Measurements from ENCODE around the gene ITGA2.

ITGA2 gene

GRCh38 chr5:53059281-53059680 lies 70.1 kb downstream of the ITGA2 start:
- no peak for DNase-seq (ENCODE audit: low spot score)

GRCh38 chr5:53063176-53063575 lies 74.0 kb downstream of the ITGA2 start:
- DNase-seq (ENCODE audit: low spot score), result no peak

- no peak for DNase-seq (ENCODE audit: low spot score)
Measured at GRCh38 chr5:53063791-53064190, 74.6 kb downstream of the ITGA2 start.

- DNase-seq (ENCODE audit: low spot score), result no peak
Measured at GRCh38 chr5:53066088-53066487, 76.9 kb downstream of the ITGA2 start.

GRCh38 chr5:53067641-53068040 lies 78.5 kb downstream of the ITGA2 start:
- no peak for DNase-seq (ENCODE audit: low spot score)

- DNase-seq (ENCODE audit: low spot score), result no peak
Measured at GRCh38 chr5:53068291-53068836, 79.2 kb downstream of the ITGA2 start.

GRCh38 chr5:53069626-53070025 lies 80.5 kb downstream of the ITGA2 start:
- DNase-seq (ENCODE audit: low spot score), result no peak

- DNase-seq (ENCODE audit: low spot score), result no peak
Measured at GRCh38 chr5:53071298-53071697, 82.1 kb downstream of the ITGA2 start.

- no peak for DNase-seq (ENCODE audit: low spot score)
Measured at GRCh38 chr5:53071738-53072137, 82.6 kb downstream of the ITGA2 start.

- DNase-seq (ENCODE audit: low spot score), result no peak
Measured at GRCh38 chr5:53073348-53073747, 84.2 kb downstream of the ITGA2 start.

- DNase-seq (ENCODE audit: low spot score), result no peak
Measured at GRCh38 chr5:53076014-53076583, 86.9 kb downstream of the ITGA2 start.

GRCh38 chr5:53080271-53080670 lies 91.1 kb downstream of the ITGA2 start:
- no peak for DNase-seq (ENCODE audit: low spot score)

GRCh38 chr5:53083927-53084326 lies 94.8 kb downstream of the ITGA2 start:
- DNase-seq (ENCODE audit: low spot score), result no peak

- no peak for DNase-seq (ENCODE audit: low spot score)
Measured at GRCh38 chr5:53084546-53085255, 95.5 kb downstream of the ITGA2 start.

- DNase-seq (ENCODE audit: low spot score), result no peak
Measured at GRCh38 chr5:53087171-53087570, 98.0 kb downstream of the ITGA2 start.

GRCh38 chr5:53087621-53088121 lies 98.5 kb downstream of the ITGA2 start:
- DNase-seq (ENCODE audit: low spot score), result no peak

- no peak for DNase-seq (ENCODE audit: low spot score)
Measured at GRCh38 chr5:53089481-53089991, 100.4 kb downstream of the ITGA2 start.

- DNase-seq (ENCODE audit: low spot score), result no peak
Measured at GRCh38 chr5:53090229-53090628, 101.1 kb downstream of the ITGA2 start.

- no peak for DNase-seq (ENCODE audit: low spot score)
Measured at GRCh38 chr5:53091289-53091688, 102.1 kb downstream of the ITGA2 start.

- DNase-seq (ENCODE audit: low spot score), result no peak
Measured at GRCh38 chr5:53092242-53092641, 103.1 kb downstream of the ITGA2 start.

- DNase-seq (ENCODE audit: low spot score), result no peak
Measured at GRCh38 chr5:53095217-53095616, 106.1 kb downstream of the ITGA2 start.

- DNase-seq (ENCODE audit: low spot score), result peak; percentile 79
Measured at GRCh38 chr5:53095931-53096525, 106.9 kb downstream of the ITGA2 start.

- no peak for DNase-seq (ENCODE audit: low spot score)
Measured at GRCh38 chr5:53099546-53099945, 110.4 kb downstream of the ITGA2 start.

All from NAMALWA (cell line).